H1 (cell line): Measurements from ENCODE around the gene ZNF626. TPM values are rescaled to one million over a fixed set of nuclear protein-coding genes. Genes with fewer than 3 reads are reported as not detected.

Experiments used
- CTCF ChIA-PET: fragments of 300-600 bp; sonication (Branson Sonifier 250); formaldehyde crosslinking; loops from one replicate; lab custom pipeline; 2021; ENCODE audit not compliant: partially characterized antibody; lab: Charles Lee
- POLR2A ChIA-PET: fragments of 300-600 bp; sonication (Branson Sonifier 250); formaldehyde crosslinking; loops from one replicate; lab custom pipeline; 2021; ENCODE audit warnings: inconsistent platforms; ENCODE audit not compliant: partially characterized antibody; lab: Charles Lee
- DNase-seq, 2 experiments: peaks; one replicate each; pipeline versions ENCODE4 v3.0.0 to v3.0.0-alpha.2; 2010 to 2022; ENCODE audit warnings: low spot score in 2 of 2, low read depth in 1 of 2, mixed read lengths in 1 of 2
- FAIRE-seq: peaks from 2 replicates; lab custom pipeline; 2011; peaks lifted over from hg19 to GRCh38; lab: Jason Lieb, UNC
- H2AFZ ChIP-seq: 2 replicates; pipeline ENCODE4 v1.8.1; 2012; ENCODE audit warnings: low read length, inconsistent platforms
- H2AK5ac ChIP-seq: 2 replicates; pipeline ENCODE4 v1.6.1; 2013; ENCODE audit warnings: low read depth, low read length
- H2BK120ac ChIP-seq: replicated peaks from 2 replicates; pipeline ENCODE3; 2013; ENCODE audit warnings: low read depth, low read length, inconsistent platforms
- H2BK12ac ChIP-seq: 2 replicates; pipeline ENCODE4 v1.6.1; 2013; ENCODE audit warnings: low read depth, low read length
- H2BK15ac ChIP-seq: 2 replicates; pipeline ENCODE4 v1.6.1; 2013; ENCODE audit warnings: low read length
- H2BK20ac ChIP-seq: 2 replicates; pipeline ENCODE4 v1.6.1; 2013; ENCODE audit warnings: low read length
- H2BK5ac ChIP-seq: 2 replicates; pipeline ENCODE4 v1.6.1; 2013; ENCODE audit warnings: low read depth, low read length
- H3K14ac ChIP-seq: 2 replicates; pipeline ENCODE4 v1.6.1; 2013; ENCODE audit warnings: inconsistent platforms; ENCODE audit not compliant: insufficient read length
- H3K18ac ChIP-seq: 2 replicates; pipeline ENCODE4 v1.6.1; 2013; ENCODE audit warnings: low read length; ENCODE audit errors: extremely low read depth
- H3K23ac ChIP-seq: 2 replicates; pipeline ENCODE4 v1.6.1; 2013; ENCODE audit warnings: inconsistent platforms; ENCODE audit not compliant: insufficient read length
- H3K23me2 ChIP-seq: 2 replicates; pipeline ENCODE4 v1.6.1; 2013; ENCODE audit warnings: low read depth, low read length
- H3K27ac ChIP-seq: 2 replicates; pipeline ENCODE4 v1.6.1; 2011; ENCODE audit warnings: low read depth, low read length, inconsistent platforms
- H3K27me3 ChIP-seq, 4 experiments: replicated peaks in 1 of 4; 1 replicate in 1 of 4; 2 replicates in 3 of 4; pipeline versions ENCODE4 v1.6.1 to v1.8.1; 2011 to 2013; ENCODE audit warnings: low read length in 3 of 4, mild to moderate bottlenecking in 3 of 4, inconsistent platforms in 2 of 4, mixed read lengths in 2 of 4, moderate library complexity in 1 of 4; ENCODE audit not compliant: control insufficient read depth in 3 of 4, insufficient read depth in 3 of 4; ENCODE audit errors: extremely low read depth in 1 of 4
- H3K36me3 ChIP-seq, 4 experiments: 2 replicates each; pipeline versions ENCODE4 v1.6.1 to v1.8.1; 2011 to 2013; ENCODE audit warnings: mild to moderate bottlenecking in 4 of 4, low read length in 3 of 4, moderate library complexity in 2 of 4, control low read depth in 1 of 4, inconsistent platforms in 1 of 4; ENCODE audit not compliant: insufficient read depth in 4 of 4, control insufficient read depth in 2 of 4
- H3K4ac ChIP-seq: replicated peaks from 2 replicates; pipeline ENCODE3; 2013; ENCODE audit warnings: low read length, low read depth, mixed read lengths, inconsistent platforms; ENCODE audit not compliant: insufficient read length
- H3K4me1 ChIP-seq, 4 experiments: replicated peaks in 1 of 4; 1 replicate in 1 of 4; 2 replicates in 3 of 4; pipeline versions ENCODE4 v1.6.1 to v1.8.1; 2011 to 2013; ENCODE audit warnings: low read length in 3 of 4, inconsistent platforms in 2 of 4, mixed read lengths in 1 of 4; ENCODE audit not compliant: insufficient read depth in 4 of 4, control insufficient read depth in 3 of 4
- H3K4me2 ChIP-seq, 2 experiments: 2 replicates each; pipeline versions ENCODE4 v1.6.1 to v1.8.1; 2011 to 2013; ENCODE audit warnings: low read depth in 2 of 2, low read length in 2 of 2, control low read depth in 1 of 2, inconsistent platforms in 1 of 2, mild to moderate bottlenecking in 1 of 2; ENCODE audit not compliant: insufficient read depth in 1 of 2
- H3K4me3 ChIP-seq, 4 experiments: fragments of 200-600, 300-600 bp in 1 of 4; sonication (generic), shearing (Covaris generic), sonication (Bioruptor Twin) in 1 of 4; 2 replicates each; pipeline versions ENCODE4 v1.5.1 to v1.8.1; 2011 to 2016; ENCODE audit warnings: low read length in 4 of 4, low read depth in 3 of 4, control low read depth in 2 of 4, inconsistent platforms in 2 of 4, mild to moderate bottlenecking in 2 of 4, mixed read lengths in 1 of 4, moderate library complexity in 1 of 4; ENCODE audit not compliant: insufficient read depth in 2 of 4; ENCODE audit errors: extremely low read depth in 1 of 4
- H3K56ac ChIP-seq: replicated peaks from 2 replicates; pipeline ENCODE3; 2013; ENCODE audit warnings: low read depth, mild to moderate bottlenecking, mixed read lengths, low read length, inconsistent platforms; ENCODE audit not compliant: insufficient read length
- H3K79me1 ChIP-seq: 2 replicates; pipeline ENCODE4 v1.6.1; 2013; ENCODE audit warnings: low read depth, low read length, control low read depth
- H3K79me2 ChIP-seq, 2 experiments: 2 replicates each; pipeline versions ENCODE4 v1.6.1 to v1.8.1; 2012 to 2013; ENCODE audit warnings: low read length in 2 of 2, mild to moderate bottlenecking in 2 of 2, inconsistent platforms in 1 of 2; ENCODE audit not compliant: insufficient read depth in 2 of 2, control insufficient read depth in 1 of 2
- H3K9ac ChIP-seq, 4 experiments: replicated peaks in 1 of 4; 1 replicate in 1 of 4; 2 replicates in 3 of 4; pipeline versions ENCODE4 v1.6.1 to v1.8.1; 2011 to 2013; ENCODE audit warnings: low read depth in 3 of 4, low read length in 3 of 4, control low read depth in 2 of 4, mild to moderate bottlenecking in 2 of 4, moderate library complexity in 2 of 4, inconsistent platforms in 1 of 4; ENCODE audit errors: extremely low read depth in 1 of 4
- H3K9me3 ChIP-seq, 2 experiments: 2 replicates each; pipeline versions ENCODE4 v1.6.1 to v1.8.1; 2012 to 2013; ENCODE audit warnings: mild to moderate bottlenecking in 2 of 2, moderate library complexity in 2 of 2, control low read depth in 1 of 2, inconsistent platforms in 1 of 2, low read depth in 1 of 2, low read length in 1 of 2, mixed read lengths in 1 of 2; ENCODE audit not compliant: insufficient read depth in 2 of 2
- H4K20me1 ChIP-seq, 2 experiments: replicated peaks in 1 of 2; 2 replicates each; pipeline versions ENCODE3 to v1.8.1; 2011 to 2013; ENCODE audit warnings: inconsistent platforms in 2 of 2, low read length in 2 of 2, mild to moderate bottlenecking in 1 of 2; ENCODE audit not compliant: insufficient read depth in 2 of 2, control insufficient read depth in 1 of 2
- H4K5ac ChIP-seq: 2 replicates; pipeline ENCODE4 v1.6.1; 2013; ENCODE audit warnings: low read length, low read depth, mixed read lengths, inconsistent platforms; ENCODE audit not compliant: insufficient read length
- H4K8ac ChIP-seq: 2 replicates; pipeline ENCODE4 v1.8.0; 2013; ENCODE audit warnings: mild to moderate bottlenecking, moderate library complexity, low read length, inconsistent platforms; ENCODE audit not compliant: insufficient read depth; ENCODE audit errors: extremely low read depth
- H4K91ac ChIP-seq: replicated peaks from 2 replicates; pipeline ENCODE3; 2013; ENCODE audit warnings: low read length, mixed read lengths, inconsistent platforms; ENCODE audit not compliant: insufficient read length
- CBX5 ChIP-seq: fragments of 300-800, 300-1000 bp; sonication (generic); IDR thresholded peaks from 2 replicates; pipeline ENCODE4 v1.7.1; 2016; ENCODE audit warnings: antibody characterized with exemption, low read length, low read depth
- EP300 ChIP-seq, 2 experiments: IDR thresholded peaks; 1 replicate in 1 of 2; 2 replicates in 1 of 2; pipeline ENCODE4 v1.6.1; 2011 to 2012; ENCODE audit warnings: low read depth in 2 of 2, low read length in 2 of 2, mild to moderate bottlenecking in 2 of 2, borderline replicate concordance in 1 of 2, inconsistent platforms in 1 of 2, moderate library complexity in 1 of 2
- KDM1A ChIP-seq: fragments of 200-600, 300-600 bp; sonication (generic); IDR thresholded peaks from 2 replicates; pipeline ENCODE4 v1.7.1; 2016; ENCODE audit warnings: mild to moderate bottlenecking, low read length, borderline replicate concordance
- POLR2A ChIP-seq, 2 experiments: IDR thresholded peaks; 1 replicate in 1 of 2; 2 replicates in 1 of 2; pipeline ENCODE4 v1.6.1; 2011; ENCODE audit warnings: low read depth in 2 of 2, low read length in 2 of 2, mild to moderate bottlenecking in 2 of 2; ENCODE audit errors: control extremely low read depth in 1 of 2
- RFX5 ChIP-seq: IDR thresholded peaks from 2 replicates; pipeline ENCODE4 v1.6.1; 2011; ENCODE audit warnings: low read depth, low read length, improper control_type of control experiment, borderline replicate concordance
- SP1 ChIP-seq: IDR thresholded peaks from 2 replicates; pipeline ENCODE4 v1.6.1; 2011; ENCODE audit warnings: low read depth, low read length
- YY1 ChIP-seq: IDR thresholded peaks from 2 replicates; pipeline ENCODE4 v1.6.1; 2011; ENCODE audit warnings: low read depth, mild to moderate bottlenecking, low read length
- WGBS, 2 experiments: shearing (Covaris generic) in 1 of 2; methylation state at CpG; one replicate each; pipeline versions ENCODE4 v1.1.6 to v1.1.7; 2013 to 2015; ENCODE audit warnings: low lambda C conversion rate in 2 of 2, mixed read lengths in 2 of 2, inconsistent platforms in 1 of 2, low coverage in 1 of 2, missing lambda C conversion rate in 1 of 2; ENCODE audit not compliant: insufficient replicate concordance in 2 of 2, insufficient coverage in 1 of 2, insufficient read length in 1 of 2; ENCODE audit errors: extremely low coverage in 1 of 2, missing lambda C conversion rate in 1 of 2; 5-methylcytosine and 5-hydroxymethylcytosine counted together
- long read RNA-seq, 2 experiments: library from RNA in 1 of 2; library from capped mRNA in 1 of 2; stranded (forward); transcript quantifications; one replicate each; pipeline ENCODE4 v2.0.0, GENCODE V29; 2021; ENCODE audit warnings: inconsistent platforms in 1 of 2
- polyA minus RNA-seq, 3 experiments: library from RNA; depleted of rRNA, polyadenylated mRNA; stranded (reverse); fragments of >200 nt; gene quantifications; 1 replicate in 2 of 3; 2 replicates in 1 of 3; pipeline ENCODE4 v1.2.3, GENCODE V29; 2011
- polyA plus RNA-seq, 7 experiments: library from polyadenylated mRNA; depleted of rRNA in 3 of 7; stranded (reverse) in 5 of 7; unstranded in 2 of 7; fragments of >200 nt in 5 of 7; fragments of 200-250 nt in 2 of 7; gene quantifications; 1 replicate in 5 of 7; 2 replicates in 1 of 7; 4 replicates in 1 of 7; pipeline versions ENCODE4 v1.2.1 to v1.2.3, GENCODE V29; 2011 to 2013; ENCODE audit warnings: missing spikeins in 2 of 7, mixed read lengths in 2 of 7
- total RNA-seq: library from RNA; stranded (reverse); fragmentation: NEBNext Ultra II Directional; extraction: Animal tissue kit (Norgen Biotek cat#: 25700); gene quantifications from 2 replicates; pipeline ENCODE4 v1.2.1, GENCODE V29; 2021
- TF ChIP-seq, protein P1 (sequence below): IDR thresholded peaks from 2 replicates; pipeline ENCODE4 v1.6.1; 2012; ENCODE audit warnings: inconsistent platforms

ZNF626 gene
- 25.1 and 28.4 TPM in 2 replicates for total RNA-seq
- polyA plus RNA-seq (2011; rRNA removed), result 2.6 and 4.7 TPM in 2 replicates
- 5.5 TPM for polyA plus RNA-seq (2011; cell fraction: cytosol; rRNA removed)
- 4.8 TPM for polyA plus RNA-seq (2011; cell fraction: nucleus; rRNA removed)
- polyA plus RNA-seq (2012, experiment 1 of 2), result 4.0 to 10.8 TPM (median 5.5 TPM) in 4 replicates
- polyA plus RNA-seq (2012, experiment 2 of 2), result 4.1 TPM
- 13.0 TPM for polyA plus RNA-seq (2013, experiment 1 of 2)
- polyA plus RNA-seq (2013, experiment 2 of 2), result 12.3 TPM
- 11.8 and 15.7 TPM in 2 replicates for polyA minus RNA-seq (2011; rRNA and poly(A)+ RNA removed)
- polyA minus RNA-seq (2011; cell fraction: cytosol; rRNA and poly(A)+ RNA removed), result 6.5 TPM
- 31.8 TPM for polyA minus RNA-seq (2011; cell fraction: nucleus; rRNA and poly(A)+ RNA removed)
- long read RNA-seq, experiment 1, transcript ZNF626-201 (4 exons, 1,123 nt), result major isoform, 6 of 17 reads
- long read RNA-seq, experiment 1, partial matches to known transcripts, result 0 of 17 reads
- long read RNA-seq, experiment 1, other reads (novel, unspliced or antisense), result 11 of 17 reads
- long read RNA-seq, experiment 2, partial matches to known transcripts, result 0 of 3 reads
- long read RNA-seq, experiment 2, other reads (novel, unspliced or antisense), result 1 of 3 reads

DNA sequence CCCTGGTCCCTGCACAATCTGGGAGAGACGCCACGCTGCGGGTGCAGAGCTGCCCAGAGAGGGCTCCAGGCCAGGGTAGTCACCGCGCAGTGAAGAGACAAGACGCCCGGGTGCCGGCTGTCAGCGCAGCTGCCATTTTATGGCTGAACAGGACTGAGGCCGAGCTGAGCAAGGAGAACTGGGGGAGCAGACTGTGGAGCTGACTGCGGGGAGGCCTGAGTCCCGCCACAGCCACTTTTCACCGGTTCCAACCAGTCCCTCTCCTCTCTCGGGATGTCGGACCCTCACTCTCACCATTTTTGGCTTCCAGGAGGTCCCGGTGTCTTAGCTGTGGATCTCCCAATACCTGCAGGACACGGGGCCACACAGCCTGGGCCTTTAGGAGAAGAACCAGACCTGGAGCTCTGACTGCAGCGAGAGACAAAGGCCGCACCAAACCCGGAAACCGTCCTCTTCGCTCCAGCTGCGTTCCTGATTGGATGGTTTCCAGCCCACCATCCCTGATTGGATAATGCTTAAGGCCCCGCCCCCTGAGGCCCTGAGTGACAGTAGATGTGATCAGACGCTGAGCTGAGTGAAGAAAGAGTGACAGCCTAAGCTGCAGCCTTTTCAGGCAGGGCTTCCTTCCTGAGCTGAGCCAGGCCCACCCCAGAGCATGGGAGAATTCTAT, at the start of gene ZNF626:
Gene ZNF626 (minus strand): TSS at position 422 of the 670 bp plus-strand sequence. CDS start 125 bp downstream, at position 297.
- Histone ChIP-seq H3K4me3 (peak within 1 kb of the TSS; percentile 91 to 99 (median 97)), H4K8ac (peak within 1 kb of the TSS; percentile 100; the same call in 1 of the 2 replicates), H4K20me1 (peaks cover 4 to 7% of the 10 kb centered on the region in 2 experiments), H3K4me1 (peaks cover 0 to 10% (median 3%) of the 10 kb centered on the region in 4 experiments; a peak in 4 of 7 replicates), H3K18ac (no peak within 1 kb of the TSS; the same call in 1 of the 2 replicates), H2BK120ac (no peak within 1 kb of the TSS), H2AFZ (peak within 1 kb of the TSS; percentile 89), H3K56ac (no peak within 1 kb of the TSS), H2BK5ac (peak within 1 kb of the TSS; percentile 98), H3K23me2 (peaks cover 7% of the 10 kb centered on the region; the same call in 1 of the 2 replicates), H3K27me3 (no peaks in the 10 kb centered on the region), H3K36me3 (peaks cover 0 to 28% (median 4%) of the 10 kb centered on the region in 4 experiments; a peak in 4 of 8 replicates), H3K27ac (peak within 1 kb of the TSS; percentile 98), H3K79me1 (no peaks in the 10 kb centered on the region; the same call in 1 of the 2 replicates), H3K9ac (peak within 1 kb of the TSS; percentile 92 to 98 (median 96)), H3K9me3 (no peaks in the 10 kb centered on the region), H2AK5ac (no peak within 1 kb of the TSS; the same call in 1 of the 2 replicates), H4K5ac (peak within 1 kb of the TSS; percentile 73), H2BK20ac (no peak within 1 kb of the TSS), H2BK12ac (peak within 1 kb of the TSS; percentile 96), H3K4me2 (peak within 1 kb of the TSS; percentile 72 to 88), H3K4ac (no peak within 1 kb of the TSS), H3K79me2 (peaks cover 36 to 51% of the 10 kb centered on the region in 2 experiments), H3K14ac (no peak within 1 kb of the TSS), H3K23ac (no peak within 1 kb of the TSS), H2BK15ac (no peak within 1 kb of the TSS), H4K91ac (peak within 1 kb of the TSS; percentile 65)
- CTCF ChIA-PET, result interaction anchor here (0.6 to 0.8 kb wide), 3 partner anchors 104 to 1022 kb away, joined by 3 read pairs; no protein-coding TSS in a partner anchor
- 1% methylated on average over 16 of the region's 25 CpGs; no CpG with 5 or more reads in 1 of the 2 experiments for WGBS, 2 experiments
- DNase-seq (peak; percentile 91 to 95), FAIRE-seq (peak; percentile 97)
- POLR2A ChIA-PET, result interaction anchor here (0.6 to 2.2 kb wide), 13 partner anchors 9 to 1033 kb away, joined by 3 to 17 read pairs (median 4); partner anchors contain the start of genes ZNF430, ZNF66 and ZNF737
- TF ChIP-seq, protein P1, sequence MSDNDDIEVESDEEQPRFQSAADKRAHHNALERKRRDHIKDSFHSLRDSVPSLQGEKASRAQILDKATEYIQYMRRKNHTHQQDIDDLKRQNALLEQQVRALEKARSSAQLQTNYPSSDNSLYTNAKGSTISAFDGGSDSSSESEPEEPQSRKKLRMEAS, result 0 out of 2 replicates have a peak, but pooled peaks have one; percentile 7
- TF ChIP-seq CBX5 (no peak), RFX5 (no peak), POLR2A (IDR thresholded peaks at IDR 0.05; ENCODE audit: control extremely low read depth in 1 of 2, low read depth in 2 of 2, low read length in 2 of 2) (peak; percentile 57 to 91), KDM1A (no peak), EP300 (IDR thresholded peaks at IDR 0.05; ENCODE audit: borderline replicate concordance in 1 of 2, low read depth in 2 of 2, low read length in 2 of 2) (no peak), SP1 (peak; percentile 96), YY1 (peak; percentile 62; the same call in 1 of the 2 replicates)
